Natural killer cell treated with Interleukin-12 subunit alpha and Interleukin-12 subunit beta and Interleukin-15 and Interleukin-18, amount 100 ng/mL, for 72 hours (primary cell): Measurements from ENCODE around the gene PAFAH1B2. TPM values are rescaled to one million over a fixed set of nuclear protein-coding genes. Genes with fewer than 3 reads are reported as not detected.
"Not testable (repeated sequence)": the region's sequence is repeated elsewhere in the genome, so short reads cannot be mapped to it uniquely, and the experiment has no call there.

Source experiments
- ATAC-seq, 2 donors: fragments of 150-1000 bp; cut with Tn5 transposase in 1 of 2; sonication (Bioruptor Pico), chemical (Tn5 transposase) in 1 of 2; 2 replicates each; pipeline ENCODE4 v1.10.0; 2021
- DNase-seq: peaks from one replicate; pipeline ENCODE4 v3.0.0; 2022; ENCODE audit warnings: low spot score
- H3K27ac Mint-ChIP-seq, 2 donors: 1 replicate in 1 of 2; 2 replicates in 1 of 2; pipeline ENCODE4 v1.8.0; 2022; ENCODE audit warnings: mixed read lengths in 2 of 2, mild to moderate bottlenecking in 1 of 2, moderate library complexity in 1 of 2
- H3K27me3 Mint-ChIP-seq, 2 donors: 1 replicate in 1 of 2; 2 replicates in 1 of 2; pipeline ENCODE4 v1.8.0; 2022; ENCODE audit warnings: mixed read lengths in 2 of 2
- H3K36me3 Mint-ChIP-seq: one replicate; pipeline ENCODE4 v1.8.0; 2022; ENCODE audit warnings: mixed read lengths
- H3K4me1 Mint-ChIP-seq, 2 donors: 1 replicate in 1 of 2; 2 replicates in 1 of 2; pipeline ENCODE4 v1.8.0; 2022; ENCODE audit warnings: low read depth in 2 of 2, mixed read lengths in 2 of 2, mild to moderate bottlenecking in 1 of 2
- H3K4me3 Mint-ChIP-seq: one replicate; pipeline ENCODE4 v1.8.0; 2022; ENCODE audit warnings: mixed read lengths
- H3K9me3 Mint-ChIP-seq: 2 replicates; pipeline ENCODE4 v1.8.0; 2022; ENCODE audit warnings: mixed read lengths
- total RNA-seq, 2 donors: library from RNA; stranded (reverse); gene quantifications; one replicate each; pipeline ENCODE4 v1.2.3, GENCODE V29; 2022

The PAFAH1B2 gene
- total RNA-seq, 2 donors from 2014 or later: 60.6 to 76.7 TPM

- H3K4me3 Mint-ChIP-seq: no peak overlapping the region
- H3K27me3 Mint-ChIP-seq: no peaks in the 10 kb centered on the region
- peaks cover 6 to 8% of the 10 kb centered on the region in 2 donors for H3K4me1 Mint-ChIP-seq
These were observed 33.7 kb upstream of the PAFAH1B2 start for GRCh38 chr11:117110294-117110950.

GRCh38 chr11:117112497-117112896, 31.6 kb upstream of the PAFAH1B2 start:
- ATAC-seq, H3K4me1 Mint-ChIP-seq, DNase-seq, H3K9me3 Mint-ChIP-seq, H3K27ac Mint-ChIP-seq, H3K4me3 Mint-ChIP-seq, H3K36me3 Mint-ChIP-seq, H3K27me3 Mint-ChIP-seq: not testable (repeated sequence)

More at GRCh38 chr11:117110294-117110950, 33.7 kb upstream of the PAFAH1B2 start:
- H3K9me3 Mint-ChIP-seq: no peaks in the 10 kb centered on the region
- DNase-seq: no peak
- peak in 1 of 2 donors; percentile 52 for ATAC-seq
- H3K27ac Mint-ChIP-seq: no peak overlapping the region
- no peaks in the 10 kb centered on the region for H3K36me3 Mint-ChIP-seq

- not testable (repeated sequence) for H3K4me3 Mint-ChIP-seq, H3K9me3 Mint-ChIP-seq, H3K27me3 Mint-ChIP-seq, H3K4me1 Mint-ChIP-seq, DNase-seq, ATAC-seq, H3K36me3 Mint-ChIP-seq, H3K27ac Mint-ChIP-seq
These were observed 31.1 kb upstream of the PAFAH1B2 start for GRCh38 chr11:117112939-117113338.

GRCh38 chr11:117117681-117118080, 26.4 kb upstream of the PAFAH1B2 start:
- no peak for DNase-seq
- Mint-ChIP-seq H3K9me3 (no peaks in the 10 kb centered on the region), H3K4me3 (no peak overlapping the region), H3K27ac (no peak overlapping the region), H3K27me3 (no peaks in the 10 kb centered on the region), H3K36me3 (no peaks in the 10 kb centered on the region), H3K4me1 (peaks cover 0 to 4% of the 10 kb centered on the region in 2 donors)
- ATAC-seq: no peak

GRCh38 chr11:117121176-117121575, 22.9 kb upstream of the PAFAH1B2 start:
- no peaks in the 10 kb centered on the region for H3K9me3 Mint-ChIP-seq
- DNase-seq (no peak), ATAC-seq (no peak)
- peaks cover 3 to 8% of the 10 kb centered on the region in 2 donors for H3K27me3 Mint-ChIP-seq
- no peak overlapping the region for H3K4me3 Mint-ChIP-seq
- H3K4me1 Mint-ChIP-seq: no peaks in the 10 kb centered on the region
- no peaks in the 10 kb centered on the region for H3K36me3 Mint-ChIP-seq
- H3K27ac Mint-ChIP-seq: no peak overlapping the region

GRCh38 chr11:117122556-117122955, 21.5 kb upstream of the PAFAH1B2 start:
- no peaks in the 10 kb centered on the region for H3K36me3 Mint-ChIP-seq
- no peak overlapping the region for H3K4me3 Mint-ChIP-seq
- ATAC-seq (no peak), DNase-seq (no peak)
- no peaks in the 10 kb centered on the region for H3K9me3 Mint-ChIP-seq
- H3K27ac Mint-ChIP-seq: no peak overlapping the region
- peaks cover 5 to 8% of the 10 kb centered on the region in 2 donors for H3K27me3 Mint-ChIP-seq
- no peaks in the 10 kb centered on the region for H3K4me1 Mint-ChIP-seq

- Mint-ChIP-seq H3K36me3 (no peaks in the 10 kb centered on the region), H3K4me3 (no peak overlapping the region), H3K27me3 (peaks cover 6 to 8% of the 10 kb centered on the region in 2 donors), H3K27ac (no peak overlapping the region), H3K9me3 (no peaks in the 10 kb centered on the region), H3K4me1 (no peaks in the 10 kb centered on the region)
- no peak for ATAC-seq
- DNase-seq: no peak
These were observed 17.7 kb upstream of the PAFAH1B2 start for GRCh38 chr11:117126223-117126965.

- Mint-ChIP-seq H3K36me3 (no peaks in the 10 kb centered on the region), H3K27ac (no peak overlapping the region), H3K4me1 (no peaks in the 10 kb centered on the region), H3K4me3 (no peak overlapping the region), H3K9me3 (no peaks in the 10 kb centered on the region), H3K27me3 (peaks cover 6 to 8% of the 10 kb centered on the region in 2 donors)
- DNase-seq (no peak), ATAC-seq (no peak)
These were observed 16.8 kb upstream of the PAFAH1B2 start for GRCh38 chr11:117127171-117127901.

- no peak for ATAC-seq
- H3K36me3 Mint-ChIP-seq: no peaks in the 10 kb centered on the region
- H3K27ac Mint-ChIP-seq: no peak overlapping the region
These were observed 15.8 kb upstream of the PAFAH1B2 start for GRCh38 chr11:117128289-117128688.

GRCh38 chr11:117130396-117130795, 13.7 kb upstream of the PAFAH1B2 start:
- H3K4me3 Mint-ChIP-seq, H3K36me3 Mint-ChIP-seq, DNase-seq, ATAC-seq, H3K27me3 Mint-ChIP-seq, H3K9me3 Mint-ChIP-seq, H3K27ac Mint-ChIP-seq, H3K4me1 Mint-ChIP-seq: not testable (repeated sequence)

More at GRCh38 chr11:117128289-117128688, 15.8 kb upstream of the PAFAH1B2 start:
- DNase-seq: no peak
- Mint-ChIP-seq H3K4me3 (no peak overlapping the region), H3K4me1 (no peaks in the 10 kb centered on the region), H3K9me3 (no peaks in the 10 kb centered on the region), H3K27me3 (peaks cover 4 to 7% of the 10 kb centered on the region in 2 donors)

GRCh38 chr11:117130879-117131278, 13.2 kb upstream of the PAFAH1B2 start:
- H3K27ac Mint-ChIP-seq: no peak overlapping the region
- DNase-seq (no peak), ATAC-seq (no peak)
- no peaks in the 10 kb centered on the region for H3K9me3 Mint-ChIP-seq
- peaks cover 0 to 6% of the 10 kb centered on the region in 2 donors for H3K27me3 Mint-ChIP-seq
- H3K4me3 Mint-ChIP-seq: no peak overlapping the region
- H3K4me1 Mint-ChIP-seq: no peaks in the 10 kb centered on the region
- H3K36me3 Mint-ChIP-seq: no peaks in the 10 kb centered on the region

GRCh38 chr11:117134431-117134830, 9.7 kb upstream of the PAFAH1B2 start:
- H3K4me3 Mint-ChIP-seq: no peak overlapping the region
- H3K27me3 Mint-ChIP-seq: peaks cover 2 to 3% of the 10 kb centered on the region in 2 donors
- no peak for DNase-seq
- no peaks in the 10 kb centered on the region for H3K36me3 Mint-ChIP-seq
- no peaks in the 10 kb centered on the region for H3K9me3 Mint-ChIP-seq
- H3K4me1 Mint-ChIP-seq: no peaks in the 10 kb centered on the region
- no peak overlapping the region for H3K27ac Mint-ChIP-seq
- ATAC-seq: no peak

- not testable (repeated sequence) for ATAC-seq, H3K9me3 Mint-ChIP-seq, DNase-seq, H3K27me3 Mint-ChIP-seq, H3K36me3 Mint-ChIP-seq, H3K4me3 Mint-ChIP-seq, H3K27ac Mint-ChIP-seq, H3K4me1 Mint-ChIP-seq
These were observed 9.1 kb upstream of the PAFAH1B2 start for GRCh38 chr11:117134979-117135378.
